KMS-11 (cell line): ENCODE measurements around the gene CEP170B.
"Not testable (repeated sequence)": the region's sequence is repeated elsewhere in the genome, so short reads cannot be mapped to it uniquely, and the experiment has no call there.

ENCODE experiments used
- H2AFZ ChIP-seq: fragments of 200-600 bp; sonication (generic); 2 replicates; pipeline ENCODE4 v1.6.1; 2016; ENCODE audit warnings: antibody characterized with exemption, mixed run types, low read depth
- H3K27ac ChIP-seq: fragments of 200-600 bp; sonication (generic); 2 replicates; pipeline ENCODE4 v1.6.1; 2016; ENCODE audit warnings: mild to moderate bottlenecking, mixed run types
- H3K27me3 ChIP-seq: fragments of 200-600 bp; sonication (generic); 2 replicates; pipeline ENCODE4 v1.6.1; 2017; ENCODE audit warnings: mild to moderate bottlenecking, low read depth, mixed run types, moderate library complexity; ENCODE audit not compliant: insufficient read depth
- H3K36me3 ChIP-seq: fragments of 200-600 bp; sonication (generic); 2 replicates; pipeline ENCODE4 v1.6.1; 2017; ENCODE audit warnings: mild to moderate bottlenecking, mixed run types; ENCODE audit not compliant: insufficient read depth
- H3K4me1 ChIP-seq: fragments of 200-600 bp; sonication (generic); 2 replicates; pipeline ENCODE4 v1.6.1; 2016; ENCODE audit warnings: mild to moderate bottlenecking, low read depth, mixed run types; ENCODE audit not compliant: poor library complexity, severe bottlenecking
- H3K4me2 ChIP-seq: fragments of 200-600 bp; sonication (generic); 2 replicates; pipeline ENCODE4 v1.7.0; 2016; ENCODE audit warnings: mild to moderate bottlenecking, mixed run types
- H3K4me3 ChIP-seq: fragments of 200-600 bp; sonication (generic); IDR thresholded peaks from 2 replicates; pipeline ENCODE4 v1.6.1; 2017; ENCODE audit warnings: low read depth, low read length, mixed read lengths; ENCODE audit not compliant: insufficient read depth
- H3K79me2 ChIP-seq: fragments of 200-600 bp; sonication (generic); 2 replicates; pipeline ENCODE4 v1.6.1; 2016; ENCODE audit warnings: low read depth, mixed run types; ENCODE audit not compliant: insufficient read depth
- H3K9ac ChIP-seq: fragments of 200-600 bp; sonication (generic); 2 replicates; pipeline ENCODE4 v1.6.1; 2016; ENCODE audit warnings: mild to moderate bottlenecking, mixed run types
- H4K20me1 ChIP-seq: fragments of 200-600 bp; sonication (generic); 2 replicates; pipeline ENCODE4 v1.6.1; 2016; ENCODE audit warnings: mild to moderate bottlenecking, mixed run types; ENCODE audit not compliant: insufficient read depth
- CTCF ChIP-seq: fragments of 200-600 bp; sonication (generic); conservative IDR thresholded peaks from 2 replicates; pipeline ENCODE4 v1.6.1; 2017; ENCODE audit warnings: low read depth, mild to moderate bottlenecking, antibody characterized with exemption, low read length, moderate library complexity, mixed read lengths

CEP170B gene

GRCh38 chr14:104908303-104908702 lies 43.2 kb downstream of the CEP170B start:
- TF ChIP-seq CTCF, result no peak
- no peaks in the 10 kb centered on the region for H3K36me3 ChIP-seq
- H2AFZ ChIP-seq, result no peak overlapping the region
- H3K4me2 ChIP-seq, result peak overlapping the region; percentile 40; the same call in 1 of the 2 replicates
- H3K27ac ChIP-seq, result peak overlapping the region; percentile 66
- no peak overlapping the region for H3K9ac ChIP-seq
- H3K79me2 ChIP-seq, result no peaks in the 10 kb centered on the region
- H3K27me3 ChIP-seq, result no peaks in the 10 kb centered on the region
- no peak overlapping the region for H3K4me3 ChIP-seq
- H3K4me1 ChIP-seq, result peaks cover 31% of the 10 kb centered on the region
- no peaks in the 10 kb centered on the region for H4K20me1 ChIP-seq

- no peak overlapping the region for H3K27ac ChIP-seq
- no peak overlapping the region for H3K4me3 ChIP-seq
- H3K9ac ChIP-seq, result no peak overlapping the region
- H2AFZ ChIP-seq, result no peak overlapping the region
- no peaks in the 10 kb centered on the region for H4K20me1 ChIP-seq
- H3K27me3 ChIP-seq, result no peaks in the 10 kb centered on the region
- H3K4me2 ChIP-seq, result no peak overlapping the region
- TF ChIP-seq CTCF, result no peak
- no peaks in the 10 kb centered on the region for H3K79me2 ChIP-seq
- no peaks in the 10 kb centered on the region for H3K36me3 ChIP-seq
- H3K4me1 ChIP-seq, result peaks cover 29% of the 10 kb centered on the region
Measured at GRCh38 chr14:104912053-104912452, 47.0 kb downstream of the CEP170B start.

GRCh38 chr14:104913435-104913834 lies 48.4 kb downstream of the CEP170B start:
- H3K4me3 ChIP-seq, result no peak overlapping the region
- no peaks in the 10 kb centered on the region for H3K36me3 ChIP-seq
- H3K27me3 ChIP-seq, result no peaks in the 10 kb centered on the region
- no peak overlapping the region for H2AFZ ChIP-seq
- H3K4me1 ChIP-seq, result peaks cover 16% of the 10 kb centered on the region
- H3K79me2 ChIP-seq, result no peaks in the 10 kb centered on the region
- no peak overlapping the region for H3K4me2 ChIP-seq
- H3K9ac ChIP-seq, result no peak overlapping the region
- no peak for TF ChIP-seq CTCF
- H4K20me1 ChIP-seq, result no peaks in the 10 kb centered on the region
- no peak overlapping the region for H3K27ac ChIP-seq

- Histone ChIP-seq H3K4me2 (no peak overlapping the region), H3K9ac (no peak overlapping the region), H3K79me2 (no peaks in the 10 kb centered on the region), H3K27ac (no peak overlapping the region), H3K36me3 (no peaks in the 10 kb centered on the region), H3K4me1 (peaks cover 34% of the 10 kb centered on the region), H2AFZ (no peak overlapping the region), H4K20me1 (no peaks in the 10 kb centered on the region), H3K27me3 (no peaks in the 10 kb centered on the region), H3K4me3 (no peak overlapping the region)
- TF ChIP-seq CTCF, result no peak
Measured at GRCh38 chr14:104917116-104917515, 52.0 kb downstream of the CEP170B start.

- Histone ChIP-seq H3K4me2 (no peak overlapping the region), H3K36me3 (no peaks in the 10 kb centered on the region), H3K27me3 (no peaks in the 10 kb centered on the region), H2AFZ (no peak overlapping the region), H3K79me2 (no peaks in the 10 kb centered on the region), H3K4me1 (peaks cover 34% of the 10 kb centered on the region), H3K27ac (no peak overlapping the region), H3K4me3 (no peak overlapping the region), H4K20me1 (no peaks in the 10 kb centered on the region), H3K9ac (no peak overlapping the region)
- TF ChIP-seq CTCF, result no peak
Measured at GRCh38 chr14:104917993-104918392, 52.9 kb downstream of the CEP170B start.

- Histone ChIP-seq H3K4me1 (peaks cover 34% of the 10 kb centered on the region), H3K9ac (0 out of 2 replicates have a peak overlapping the region, but pooled peaks have one; percentile 22), H3K27ac (peak overlapping the region; percentile 59), H3K4me2 (peak overlapping the region; percentile 26)
- not testable (repeated sequence) for H4K20me1 ChIP-seq, H3K79me2 ChIP-seq, H3K4me3 ChIP-seq, H3K27me3 ChIP-seq, H3K36me3 ChIP-seq, H2AFZ ChIP-seq
Measured at GRCh38 chr14:104919152-104919992, 54.3 kb downstream of the CEP170B start.
